Measurements from ENCODE around the gene ANAPC7.

Gene ANAPC7

DNA sequence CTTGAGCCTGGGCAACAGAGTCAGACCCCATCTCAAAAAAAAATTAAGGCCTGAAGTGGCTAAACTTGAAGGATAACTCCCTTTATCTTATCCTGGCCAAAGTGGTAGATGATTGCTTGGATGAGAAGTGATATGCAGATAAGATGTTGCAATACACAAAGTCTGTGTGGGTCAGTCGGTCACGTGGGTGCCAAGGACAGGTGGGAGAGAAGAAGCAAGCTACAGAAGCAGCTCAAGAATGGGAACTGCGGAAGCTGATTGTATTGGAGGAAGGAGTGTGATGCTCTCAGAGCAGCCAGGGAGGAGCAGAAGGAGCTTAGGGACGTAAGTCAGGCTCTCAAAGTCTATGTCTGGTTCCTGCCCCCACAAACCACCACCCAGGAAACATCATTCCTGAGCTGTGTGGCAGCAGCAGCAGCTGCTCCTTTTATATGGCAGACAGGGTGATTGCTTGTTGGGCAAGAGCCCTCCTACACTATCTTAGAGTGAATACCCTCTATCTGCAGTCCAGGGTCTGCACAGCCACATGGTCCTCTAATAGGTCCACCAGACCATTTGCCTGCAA lies 67.9 kb downstream of the ANAPC7 start:
- CTCF ChIA-PET = no interaction called here
- no peak for TF ChIP-seq FOXK2 (IDR thresholded peaks at IDR 0.05)
- TF ChIP-seq FOXA1 (IDR thresholded peaks at IDR 0.05) = no peak
- TF ChIP-seq ZNF384 (IDR thresholded peaks at IDR 0.05) = no peak
- TF ChIP-seq HDGF (IDR thresholded peaks at IDR 0.05; ENCODE audit: borderline replicate concordance) = no peak
- no peak for TF ChIP-seq ARNT (IDR thresholded peaks at IDR 0.05)
- no peak for DNase-seq (ENCODE audit: extremely low spot score)
- POLR2A ChIA-PET = no interaction called here

DNA sequence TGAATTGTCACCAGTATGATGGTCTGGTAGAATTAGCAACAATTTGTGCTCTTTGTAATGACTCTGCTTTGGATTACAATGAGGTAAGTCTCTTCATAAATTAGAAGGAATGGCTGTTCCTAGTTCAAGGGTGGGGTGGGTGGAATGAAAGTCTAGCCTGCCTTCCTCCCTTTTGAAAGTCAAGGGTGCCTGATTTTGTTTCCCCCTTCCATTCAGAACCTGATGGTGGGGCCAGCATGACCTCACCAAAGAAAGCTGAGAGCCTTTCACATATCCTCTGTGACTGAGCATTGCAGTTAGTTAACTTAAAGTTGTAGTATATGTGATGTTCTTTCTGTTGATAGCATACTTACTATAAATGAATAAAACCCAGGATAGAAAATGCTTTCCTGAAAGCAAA lies 70.3 kb downstream of the ANAPC7 start:
- POLR2A ChIA-PET = no interaction called here
- TF ChIP-seq SP1 (IDR thresholded peaks at IDR 0.05) = no peak
- no peak for TF ChIP-seq CTBP1 (IDR thresholded peaks at IDR 0.05; ENCODE audit: borderline replicate concordance)
- TF ChIP-seq LEF1 (IDR thresholded peaks at IDR 0.05; ENCODE audit: borderline replicate concordance) = no peak
- TF ChIP-seq NFRKB (IDR thresholded peaks at IDR 0.05) = no peak
- CTCF ChIA-PET = interaction anchor here (0.6 kb wide), 1 partner anchor 232 kb away, joined by 5 read pairs; no protein-coding TSS in a partner anchor

GRCh38 chr12:110330544-110330943 lies 73.0 kb downstream of the ANAPC7 start:
- DNase-seq (ENCODE audit: extremely low spot score) = no peak
- POLR2A ChIA-PET = no interaction called here

More for the DNA sequence above, 70.3 kb downstream of the ANAPC7 start:
- DNase-seq (ENCODE audit: extremely low spot score) = no peak

DNA sequence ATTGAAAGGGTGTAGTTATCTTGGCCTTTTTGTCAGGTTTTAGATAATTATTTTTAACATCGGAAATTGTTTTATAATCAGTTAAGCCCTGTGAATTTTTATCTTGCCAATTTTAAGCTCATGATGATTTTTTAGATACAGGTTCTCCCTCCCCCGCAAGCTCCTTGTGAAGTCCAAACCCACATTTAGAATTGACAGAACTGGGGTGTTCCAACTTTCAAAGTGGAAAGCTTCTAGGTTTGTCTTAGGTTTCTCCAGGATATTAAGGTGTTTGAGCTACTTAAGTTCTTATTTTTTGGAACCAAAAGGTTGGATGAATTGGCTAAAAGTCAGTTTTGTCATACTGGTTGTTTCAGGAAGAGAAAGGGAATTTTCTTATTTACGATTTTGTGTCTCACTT lies 73.4 kb downstream of the ANAPC7 start:
- ChIA-PET POLR2A (no interaction called here), CTCF (no interaction called here)
- DNase-seq (ENCODE audit: extremely low spot score) = no peak
- TF ChIP-seq L3MBTL2 (conservative IDR thresholded peaks at IDR 0.05) = no peak
- TF ChIP-seq SUZ12 (IDR thresholded peaks at IDR 0.05) = no peak
- TF ChIP-seq BHLHE40 (IDR thresholded peaks at IDR 0.05; ENCODE audit: borderline replicate concordance) = no peak
- no peak for TF ChIP-seq FOXM1 (IDR thresholded peaks at IDR 0.05; ENCODE audit: borderline replicate concordance)
- no peak for TF ChIP-seq CTBP1 (IDR thresholded peaks at IDR 0.05; ENCODE audit: borderline replicate concordance)
- no peak for TF ChIP-seq FOXA1 (IDR thresholded peaks at IDR 0.05)
- no peak for TF ChIP-seq ZNF384 (IDR thresholded peaks at IDR 0.05)
- TF ChIP-seq HDGF (IDR thresholded peaks at IDR 0.05; ENCODE audit: borderline replicate concordance) = no peak
- no peak for TF ChIP-seq ARNT (IDR thresholded peaks at IDR 0.05)
- TF ChIP-seq ELF4 (IDR thresholded peaks at IDR 0.05) = no peak
- no peak for TF ChIP-seq NFRKB (IDR thresholded peaks at IDR 0.05)
- no peak for TF ChIP-seq SP1 (IDR thresholded peaks at IDR 0.05)
- TF ChIP-seq TARDBP (IDR thresholded peaks at IDR 0.05) = no peak
- no peak for TF ChIP-seq PKNOX1 (IDR thresholded peaks at IDR 0.05)
- TF ChIP-seq FOXK2 (IDR thresholded peaks at IDR 0.05) = no peak
- no peak for TF ChIP-seq LEF1 (IDR thresholded peaks at IDR 0.05; ENCODE audit: borderline replicate concordance)

More at GRCh38 chr12:110330544-110330943, 73.0 kb downstream of the ANAPC7 start:
- CTCF ChIA-PET = no interaction called here
- TF ChIP-seq FOXA1 (IDR thresholded peaks at IDR 0.05) (no peak), FOXK2 (IDR thresholded peaks at IDR 0.05) (no peak), LEF1 (IDR thresholded peaks at IDR 0.05; ENCODE audit: borderline replicate concordance) (no peak), ELF4 (IDR thresholded peaks at IDR 0.05) (no peak), SUZ12 (IDR thresholded peaks at IDR 0.05) (no peak), SP1 (IDR thresholded peaks at IDR 0.05) (no peak), NFRKB (IDR thresholded peaks at IDR 0.05) (no peak), TARDBP (IDR thresholded peaks at IDR 0.05) (no peak), ARNT (IDR thresholded peaks at IDR 0.05) (no peak), HDGF (IDR thresholded peaks at IDR 0.05; ENCODE audit: borderline replicate concordance) (no peak), L3MBTL2 (conservative IDR thresholded peaks at IDR 0.05) (no peak), FOXM1 (IDR thresholded peaks at IDR 0.05; ENCODE audit: borderline replicate concordance) (no peak), BHLHE40 (IDR thresholded peaks at IDR 0.05; ENCODE audit: borderline replicate concordance) (no peak), ZNF384 (IDR thresholded peaks at IDR 0.05) (no peak), PKNOX1 (IDR thresholded peaks at IDR 0.05) (no peak), CTBP1 (IDR thresholded peaks at IDR 0.05; ENCODE audit: borderline replicate concordance) (no peak)

- no peak for DNase-seq (ENCODE audit: extremely low spot score)
- ChIA-PET CTCF (no interaction called here), POLR2A (no interaction called here)
- TF ChIP-seq FOXK2 (IDR thresholded peaks at IDR 0.05) = no peak
- no peak for TF ChIP-seq CTBP1 (IDR thresholded peaks at IDR 0.05; ENCODE audit: borderline replicate concordance)
- no peak for TF ChIP-seq TARDBP (IDR thresholded peaks at IDR 0.05)
- no peak for TF ChIP-seq HDGF (IDR thresholded peaks at IDR 0.05; ENCODE audit: borderline replicate concordance)
- no peak for TF ChIP-seq BHLHE40 (IDR thresholded peaks at IDR 0.05; ENCODE audit: borderline replicate concordance)
- no peak for TF ChIP-seq SUZ12 (IDR thresholded peaks at IDR 0.05)
- TF ChIP-seq ELF4 (IDR thresholded peaks at IDR 0.05) = no peak
- no peak for TF ChIP-seq L3MBTL2 (conservative IDR thresholded peaks at IDR 0.05)
- no peak for TF ChIP-seq NFRKB (IDR thresholded peaks at IDR 0.05)
- no peak for TF ChIP-seq FOXM1 (IDR thresholded peaks at IDR 0.05; ENCODE audit: borderline replicate concordance)
- no peak for TF ChIP-seq PKNOX1 (IDR thresholded peaks at IDR 0.05)
- no peak for TF ChIP-seq ZNF384 (IDR thresholded peaks at IDR 0.05)
- TF ChIP-seq LEF1 (IDR thresholded peaks at IDR 0.05; ENCODE audit: borderline replicate concordance) = no peak
- no peak for TF ChIP-seq ARNT (IDR thresholded peaks at IDR 0.05)
- TF ChIP-seq SP1 (IDR thresholded peaks at IDR 0.05) = no peak
- TF ChIP-seq FOXA1 (IDR thresholded peaks at IDR 0.05) = no peak
Observed at GRCh38 chr12:110329710-110330109, 73.8 kb downstream of the ANAPC7 start.

Measured in HEK293T (cell line).